Activated CD4-positive, alpha-beta T cell treated with anti-CD3 and anti-CD28 coated beads for 24 hours (primary cell): ENCODE results near the gene KANSL1.
"Not testable (repeated sequence)": the region's sequence is repeated elsewhere in the genome, so short reads cannot be mapped to it uniquely, and the experiment has no call there.

Experiments used
- DNase-seq, 2 donors: peaks; one replicate each; pipeline ENCODE4 v3.0.0-alpha.2; 2020; ENCODE audit warnings: low read depth in 2 of 2

KANSL1 gene

DNA sequence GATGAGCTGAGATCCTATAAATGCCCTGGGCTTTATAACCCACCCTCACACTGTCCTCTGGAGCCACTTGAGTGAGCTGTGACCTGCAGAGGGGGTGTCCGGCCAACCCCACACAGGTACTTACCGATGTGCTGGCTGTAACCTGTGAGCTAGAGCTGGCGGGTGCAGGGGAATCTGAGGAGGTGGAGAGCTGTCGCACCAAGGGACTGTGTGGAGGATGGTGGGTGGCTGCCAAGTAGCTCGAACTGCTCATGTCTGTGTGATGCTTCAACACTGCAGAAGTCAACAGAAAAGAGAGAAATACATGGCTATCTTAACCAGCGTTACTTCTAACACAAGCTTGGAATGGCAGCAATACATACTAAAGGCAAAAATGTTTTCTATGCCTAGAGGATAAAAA is 154.8 kb downstream of the KANSL1 start:
- no peak for DNase-seq

DNA sequence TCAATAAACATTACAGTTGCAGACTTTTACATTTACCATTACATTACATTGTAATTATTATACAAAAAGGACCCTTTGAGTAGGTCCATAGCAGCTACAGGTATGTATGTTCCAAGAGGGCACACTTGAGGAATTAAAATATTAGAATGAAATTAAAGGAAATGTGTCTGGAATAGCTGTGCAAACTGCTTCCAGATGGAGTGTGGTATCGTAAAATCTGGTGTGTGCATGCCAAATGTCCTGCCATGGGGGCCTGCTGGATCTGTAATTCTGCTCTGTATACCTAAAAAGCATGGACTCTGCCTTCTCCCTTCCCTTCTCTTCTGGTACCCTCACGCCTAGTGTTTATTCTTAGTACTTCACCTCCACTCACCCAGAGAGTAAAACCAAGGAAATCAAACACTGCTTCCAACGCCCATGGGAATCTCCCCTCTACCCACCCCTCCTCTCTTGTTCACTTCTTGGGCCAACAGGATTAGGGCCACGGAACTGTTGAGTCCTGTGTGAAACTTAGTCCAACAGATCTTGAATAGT is 155.4 kb downstream of the KANSL1 start:
- no peak for DNase-seq

DNA sequence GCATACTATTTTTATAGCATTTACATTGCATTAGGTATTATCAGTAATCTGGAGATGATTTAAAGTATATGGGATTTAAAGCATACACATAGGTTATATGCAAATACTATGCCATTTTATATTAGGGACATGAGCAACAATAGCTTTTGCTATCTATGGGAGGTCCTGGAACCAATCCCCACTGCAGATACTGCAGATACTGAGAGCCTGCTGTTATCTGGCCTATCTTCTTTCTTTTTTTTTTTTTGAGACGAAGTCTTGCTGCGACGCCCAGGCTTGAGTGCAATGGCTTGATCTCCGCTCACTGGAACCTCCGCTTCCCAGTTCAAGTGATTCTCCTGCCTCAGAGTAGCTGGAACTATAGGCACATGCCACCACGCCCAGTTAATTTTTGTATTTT is 156.7 kb downstream of the KANSL1 start:
- DNase-seq = no peak

DNA sequence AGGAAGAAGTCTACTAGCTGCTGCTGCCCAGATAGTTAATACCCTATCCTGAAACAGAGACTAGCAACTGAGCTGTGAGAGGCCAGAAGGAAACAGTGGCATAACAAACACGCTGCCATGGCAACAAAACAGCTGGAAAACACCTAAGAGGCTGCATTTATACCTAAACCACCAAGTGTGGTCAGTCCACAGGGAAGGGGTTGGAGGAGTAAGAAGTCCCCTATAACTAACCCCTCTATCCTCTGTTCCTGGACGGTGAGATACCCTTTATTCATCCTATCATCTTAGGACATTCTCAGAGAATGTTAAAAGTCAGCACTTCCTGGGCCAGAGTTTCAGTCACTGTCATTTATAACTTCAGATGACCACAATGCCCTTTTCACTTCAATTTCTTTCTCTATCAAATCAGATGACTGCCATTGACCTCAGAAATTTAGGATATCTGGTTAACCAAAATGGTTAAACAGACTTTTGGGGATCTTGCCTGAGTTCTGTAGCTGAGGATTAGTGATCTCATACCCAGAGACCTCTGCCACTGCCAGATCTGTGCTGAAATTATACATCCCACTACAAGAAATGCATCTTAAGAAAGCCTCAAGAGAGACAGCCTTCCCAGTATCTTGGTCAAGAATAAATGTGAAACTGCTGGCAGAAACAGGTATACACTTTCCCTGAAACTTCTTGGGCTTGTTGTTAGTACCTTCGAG is 158.0 kb downstream of the KANSL1 start:
- no peak for DNase-seq

DNA sequence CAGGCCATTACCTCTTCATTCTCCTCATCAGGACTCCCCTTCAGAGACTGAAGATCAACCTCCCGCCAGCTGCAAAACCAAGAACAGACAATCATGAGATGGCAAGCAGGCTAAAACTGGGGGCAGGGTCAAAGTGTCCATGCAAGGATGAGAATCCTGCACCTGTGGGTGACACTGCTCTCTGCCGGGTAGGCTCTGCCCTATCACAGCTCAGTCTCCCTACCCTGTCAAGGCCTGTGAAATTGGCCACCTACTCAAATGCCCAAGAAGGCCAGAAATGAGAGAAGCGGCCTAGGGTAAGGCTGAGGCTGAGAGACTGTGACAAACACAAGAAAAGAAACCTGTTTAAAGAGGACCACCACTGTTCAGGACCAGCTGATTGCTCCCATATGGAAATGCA is 159.8 kb downstream of the KANSL1 start:
- no peak for DNase-seq

DNA sequence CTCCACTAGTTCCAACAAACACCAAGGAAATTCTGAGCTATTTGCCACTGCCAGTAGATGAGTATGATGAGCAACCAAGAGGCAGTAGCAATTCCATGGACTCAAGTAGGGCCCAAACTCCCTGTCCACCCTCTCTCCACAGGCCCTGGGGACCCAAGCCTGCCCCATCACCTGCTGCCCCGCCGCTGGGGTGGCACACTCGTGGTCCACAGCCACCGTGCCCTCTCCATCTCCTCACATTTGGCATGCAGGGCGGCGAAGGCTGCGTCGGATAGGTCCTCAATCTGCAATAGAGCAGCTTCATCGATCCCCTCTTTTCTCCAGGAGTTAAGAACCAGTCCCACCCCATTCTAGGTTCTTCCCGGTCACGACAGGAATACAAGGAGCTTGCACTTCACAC is 160.3 kb downstream of the KANSL1 start:
- DNase-seq = no peak

DNA sequence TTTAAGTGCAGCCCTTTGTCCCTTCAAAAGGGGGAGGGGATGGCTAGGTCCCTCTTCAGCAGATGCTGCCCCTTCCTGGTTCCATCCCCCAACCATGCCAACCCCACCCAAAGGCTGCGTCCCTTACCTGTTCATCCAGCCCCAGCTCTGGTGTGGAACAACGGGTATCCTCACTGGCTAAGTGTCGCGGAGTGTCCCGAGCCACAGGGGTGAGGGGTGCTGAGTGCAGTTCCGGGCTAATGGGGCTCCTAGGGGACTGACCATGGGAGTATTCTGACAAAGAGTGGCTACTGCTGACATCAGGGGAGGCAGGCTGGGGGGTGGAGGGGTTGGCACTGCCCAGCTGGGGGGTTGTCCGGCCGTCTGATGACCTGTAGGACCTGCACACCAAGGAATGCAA is 161.3 kb downstream of the KANSL1 start:
- no peak for DNase-seq

DNA sequence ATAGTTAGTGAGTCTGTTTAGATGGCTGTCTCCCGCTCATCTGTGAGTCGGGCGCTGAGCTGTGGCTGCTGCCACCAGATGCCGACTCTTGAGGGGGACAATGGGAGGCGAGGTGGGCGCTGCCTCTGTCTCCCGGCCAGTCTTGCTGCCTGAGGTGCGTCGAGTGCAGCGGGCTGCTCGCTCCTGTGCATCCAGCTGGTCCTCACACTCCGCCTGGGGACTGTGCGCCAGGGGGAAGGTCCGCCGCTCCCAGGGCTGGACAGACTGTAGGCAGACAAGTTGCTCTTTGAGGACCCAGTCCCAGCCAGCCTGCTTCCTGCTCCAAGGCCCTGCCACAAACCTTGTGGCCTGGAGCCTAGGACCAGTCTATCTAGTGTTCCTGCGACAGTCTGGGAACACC is 161.8 kb downstream of the KANSL1 start:
- DNase-seq = no peak

DNA sequence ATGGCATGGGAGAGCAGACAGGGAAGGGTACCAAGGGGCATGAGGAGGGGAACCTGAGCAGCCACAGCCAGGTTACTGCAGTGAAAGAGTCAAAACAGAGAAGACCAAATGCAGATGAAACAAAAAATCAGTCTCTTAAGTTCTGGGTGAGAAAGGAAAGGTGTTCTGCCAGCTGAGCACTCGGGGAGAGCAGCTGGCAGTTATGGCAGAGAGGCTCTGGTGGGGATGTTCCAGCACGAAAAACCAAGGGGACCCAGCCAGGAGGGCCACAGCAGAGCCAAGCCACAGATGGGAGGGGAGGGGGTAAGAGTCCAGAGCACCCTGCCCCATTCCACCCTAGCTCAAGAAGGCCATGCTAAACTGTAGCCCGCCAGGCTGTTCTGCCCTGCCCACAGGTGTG is 162.5 kb downstream of the KANSL1 start:
- DNase-seq = no peak

DNA sequence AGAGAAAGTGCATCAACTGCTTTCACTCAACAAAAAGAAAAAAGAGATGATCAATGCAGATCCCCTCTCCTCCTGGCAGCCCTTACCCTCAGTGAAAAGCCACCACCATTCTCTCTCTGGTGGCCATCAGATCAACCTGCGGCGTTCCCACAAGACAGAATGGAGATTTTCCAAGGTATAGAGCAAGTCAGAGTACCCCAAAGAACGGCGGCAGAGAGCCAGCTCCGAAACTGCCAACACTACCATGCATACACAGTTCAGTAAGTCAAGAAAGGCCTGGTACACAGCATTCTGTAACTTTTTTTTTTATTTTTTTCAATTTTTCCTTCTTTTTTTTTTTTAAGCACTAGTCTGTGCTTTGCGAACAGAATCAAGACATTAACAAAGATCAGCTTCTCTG is 163.6 kb downstream of the KANSL1 start:
- DNase-seq = no peak

DNA sequence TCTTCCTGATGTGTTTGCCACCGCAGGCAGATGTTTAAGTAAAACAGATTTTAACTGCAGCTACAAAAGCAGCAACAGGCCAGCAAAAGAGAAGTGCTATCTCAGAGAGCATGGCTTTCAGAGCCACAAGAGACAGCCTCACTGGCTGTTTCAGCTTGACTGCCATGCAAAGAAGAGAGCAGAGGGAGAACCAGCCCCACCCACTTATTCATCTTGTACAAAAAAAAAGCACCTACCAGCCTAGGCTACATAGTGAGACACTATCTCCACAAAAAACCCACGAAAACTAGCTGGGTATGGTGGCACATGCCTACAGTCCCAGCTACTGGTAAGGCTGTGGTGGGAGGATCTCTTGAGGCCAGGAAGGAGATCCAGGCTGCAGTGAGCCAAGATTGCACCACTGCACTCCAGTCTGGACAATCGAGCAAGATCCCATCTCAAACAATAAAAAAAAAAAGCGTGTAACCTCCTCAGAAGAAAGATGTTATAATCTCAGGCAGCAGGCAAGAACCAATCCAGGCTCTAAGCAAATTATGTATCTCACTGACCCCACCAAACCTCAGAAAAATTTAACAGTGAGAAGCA is 164.2 kb downstream of the KANSL1 start:
- no peak for DNase-seq

DNA sequence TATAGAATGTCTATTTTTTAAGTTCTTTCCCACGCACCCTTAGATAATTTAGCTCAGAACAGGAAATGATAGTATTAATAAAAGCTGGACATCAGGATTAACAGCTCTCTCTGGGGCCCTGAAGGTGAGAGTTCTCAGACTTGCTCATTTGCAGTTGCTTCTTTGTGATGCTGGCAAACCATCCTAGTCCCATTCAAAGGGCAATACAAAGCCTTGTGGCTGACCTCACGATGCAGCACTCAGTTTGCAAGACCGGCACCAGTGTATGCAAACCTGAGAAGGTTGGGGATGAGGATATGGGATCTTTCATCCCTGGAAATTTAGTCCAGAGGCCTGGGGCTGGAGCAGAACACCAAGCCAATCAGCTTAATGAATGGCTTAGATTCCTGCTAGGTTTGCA is 164.9 kb downstream of the KANSL1 start:
- DNase-seq = no peak

DNA sequence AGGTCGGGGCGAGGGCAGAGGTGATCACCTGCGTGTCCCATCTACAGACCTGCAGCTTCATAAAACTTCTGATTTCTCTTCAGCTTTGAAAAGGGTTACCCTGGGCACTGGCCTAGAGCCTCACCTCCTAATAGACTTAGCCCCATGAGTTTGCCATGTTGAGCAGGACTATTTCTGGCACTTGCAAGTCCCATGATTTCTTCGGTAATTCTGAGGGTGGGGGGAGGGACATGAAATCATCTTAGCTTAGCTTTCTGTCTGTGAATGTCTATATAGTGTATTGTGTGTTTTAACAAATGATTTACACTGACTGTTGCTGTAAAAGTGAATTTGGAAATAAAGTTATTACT is 165.3 kb downstream of the KANSL1 start:
- no peak for DNase-seq

DNA sequence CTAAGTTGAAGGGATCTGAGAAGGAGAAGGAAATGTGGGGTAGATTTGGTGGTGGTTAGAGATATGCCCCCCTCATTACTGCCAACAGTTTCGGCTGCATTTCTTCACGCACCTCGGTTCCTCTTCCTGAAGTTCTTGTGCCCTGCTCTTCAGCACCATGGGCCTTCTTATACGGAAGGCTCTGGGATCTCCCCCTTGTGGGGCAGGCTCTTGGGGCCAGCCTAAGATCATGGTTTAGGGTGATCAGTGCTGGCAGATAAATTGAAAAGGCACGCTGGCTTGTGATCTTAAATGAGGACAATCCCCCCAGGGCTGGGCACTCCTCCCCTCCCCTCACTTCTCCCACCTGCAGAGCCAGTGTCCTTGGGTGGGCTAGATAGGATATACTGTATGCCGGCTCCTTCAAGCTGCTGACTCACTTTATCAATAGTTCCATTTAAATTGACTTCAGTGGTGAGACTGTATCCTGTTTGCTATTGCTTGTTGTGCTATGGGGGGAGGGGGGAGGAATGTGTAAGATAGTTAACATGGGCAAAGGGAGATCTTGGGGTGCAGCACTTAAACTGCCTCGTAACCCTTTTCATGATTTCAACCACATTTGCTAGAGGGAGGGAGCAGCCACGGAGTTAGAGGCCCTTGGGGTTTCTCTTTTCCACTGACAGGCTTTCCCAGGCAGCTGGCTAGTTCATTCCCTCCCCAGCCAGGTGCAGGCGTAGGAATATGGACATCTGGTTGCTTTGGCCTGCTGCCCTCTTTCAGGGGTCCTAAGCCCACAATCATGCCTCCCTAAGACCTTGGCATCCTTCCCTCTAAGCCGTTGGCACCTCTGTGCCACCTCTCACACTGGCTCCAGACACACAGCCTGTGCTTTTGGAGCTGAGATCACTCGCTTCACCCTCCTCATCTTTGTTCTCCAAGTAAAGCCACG is 165.9 kb downstream of the KANSL1 start:
- DNase-seq = no peak

DNA sequence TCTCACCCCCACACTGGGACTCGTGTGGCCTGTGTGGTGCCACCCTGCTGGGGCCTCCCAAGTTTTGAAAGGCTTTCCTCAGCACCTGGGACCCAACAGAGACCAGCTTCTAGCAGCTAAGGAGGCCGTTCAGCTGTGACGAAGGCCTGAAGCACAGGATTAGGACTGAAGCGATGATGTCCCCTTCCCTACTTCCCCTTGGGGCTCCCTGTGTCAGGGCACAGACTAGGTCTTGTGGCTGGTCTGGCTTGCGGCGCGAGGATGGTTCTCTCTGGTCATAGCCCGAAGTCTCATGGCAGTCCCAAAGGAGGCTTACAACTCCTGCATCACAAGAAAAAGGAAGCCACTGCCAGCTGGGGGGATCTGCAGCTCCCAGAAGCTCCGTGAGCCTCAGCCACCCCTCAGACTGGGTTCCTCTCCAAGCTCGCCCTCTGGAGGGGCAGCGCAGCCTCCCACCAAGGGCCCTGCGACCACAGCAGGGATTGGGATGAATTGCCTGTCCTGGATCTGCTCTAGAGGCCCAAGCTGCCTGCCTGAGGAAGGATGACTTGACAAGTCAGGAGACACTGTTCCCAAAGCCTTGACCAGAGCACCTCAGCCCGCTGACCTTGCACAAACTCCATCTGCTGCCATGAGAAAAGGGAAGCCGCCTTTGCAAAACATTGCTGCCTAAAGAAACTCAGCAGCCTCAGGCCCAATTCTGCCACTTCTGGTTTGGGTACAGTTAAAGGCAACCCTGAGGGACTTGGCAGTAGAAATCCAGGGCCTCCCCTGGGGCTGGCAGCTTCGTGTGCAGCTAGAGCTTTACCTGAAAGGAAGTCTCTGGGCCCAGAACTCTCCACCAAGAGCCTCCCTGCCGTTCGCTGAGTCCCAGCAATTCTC is 166.8 kb downstream of the KANSL1 start:
- no peak for DNase-seq

DNA sequence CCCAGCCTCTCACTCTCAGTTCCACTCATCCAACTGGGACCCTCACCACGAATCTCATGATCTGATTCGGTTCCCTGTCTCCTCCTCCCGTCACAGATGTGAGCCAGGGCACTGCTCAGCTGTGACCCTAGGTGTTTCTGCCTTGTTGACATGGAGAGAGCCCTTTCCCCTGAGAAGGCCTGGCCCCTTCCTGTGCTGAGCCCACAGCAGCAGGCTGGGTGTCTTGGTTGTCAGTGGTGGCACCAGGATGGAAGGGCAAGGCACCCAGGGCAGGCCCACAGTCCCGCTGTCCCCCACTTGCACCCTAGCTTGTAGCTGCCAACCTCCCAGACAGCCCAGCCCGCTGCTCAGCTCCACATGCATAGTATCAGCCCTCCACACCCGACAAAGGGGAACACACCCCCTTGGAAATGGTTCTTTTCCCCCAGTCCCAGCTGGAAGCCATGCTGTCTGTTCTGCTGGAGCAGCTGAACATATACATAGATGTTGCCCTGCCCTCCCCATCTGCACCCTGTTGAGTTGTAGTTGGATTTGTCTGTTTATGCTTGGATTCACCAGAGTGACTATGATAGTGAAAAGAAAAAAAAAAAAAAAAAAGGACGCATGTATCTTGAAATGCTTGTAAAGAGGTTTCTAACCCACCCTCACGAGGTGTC is 167.6 kb downstream of the KANSL1 start:
- DNase-seq = no peak

DNA sequence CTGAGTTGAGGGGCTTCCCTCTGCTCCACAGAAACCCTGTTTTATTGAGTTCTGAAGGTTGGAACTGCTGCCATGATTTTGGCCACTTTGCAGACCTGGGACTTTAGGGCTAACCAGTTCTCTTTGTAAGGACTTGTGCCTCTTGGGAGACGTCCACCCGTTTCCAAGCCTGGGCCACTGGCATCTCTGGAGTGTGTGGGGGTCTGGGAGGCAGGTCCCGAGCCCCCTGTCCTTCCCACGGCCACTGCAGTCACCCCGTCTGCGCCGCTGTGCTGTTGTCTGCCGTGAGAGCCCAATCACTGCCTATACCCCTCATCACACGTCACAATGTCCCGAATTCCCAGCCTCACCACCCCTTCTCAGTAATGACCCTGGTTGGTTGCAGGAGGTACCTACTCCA is 168.2 kb downstream of the KANSL1 start:
- DNase-seq = no peak

DNA sequence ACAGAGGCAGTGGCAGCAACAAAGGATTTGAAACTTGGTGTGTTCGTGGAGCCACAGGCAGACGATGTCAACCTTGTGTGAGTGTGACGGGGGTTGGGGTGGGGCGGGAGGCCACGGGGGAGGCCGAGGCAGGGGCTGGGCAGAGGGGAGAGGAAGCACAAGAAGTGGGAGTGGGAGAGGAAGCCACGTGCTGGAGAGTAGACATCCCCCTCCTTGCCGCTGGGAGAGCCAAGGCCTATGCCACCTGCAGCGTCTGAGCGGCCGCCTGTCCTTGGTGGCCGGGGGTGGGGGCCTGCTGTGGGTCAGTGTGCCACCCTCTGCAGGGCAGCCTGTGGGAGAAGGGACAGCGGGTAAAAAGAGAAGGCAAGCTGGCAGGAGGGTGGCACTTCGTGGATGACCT is 168.6 kb downstream of the KANSL1 start:
- DNase-seq = no peak

DNA sequence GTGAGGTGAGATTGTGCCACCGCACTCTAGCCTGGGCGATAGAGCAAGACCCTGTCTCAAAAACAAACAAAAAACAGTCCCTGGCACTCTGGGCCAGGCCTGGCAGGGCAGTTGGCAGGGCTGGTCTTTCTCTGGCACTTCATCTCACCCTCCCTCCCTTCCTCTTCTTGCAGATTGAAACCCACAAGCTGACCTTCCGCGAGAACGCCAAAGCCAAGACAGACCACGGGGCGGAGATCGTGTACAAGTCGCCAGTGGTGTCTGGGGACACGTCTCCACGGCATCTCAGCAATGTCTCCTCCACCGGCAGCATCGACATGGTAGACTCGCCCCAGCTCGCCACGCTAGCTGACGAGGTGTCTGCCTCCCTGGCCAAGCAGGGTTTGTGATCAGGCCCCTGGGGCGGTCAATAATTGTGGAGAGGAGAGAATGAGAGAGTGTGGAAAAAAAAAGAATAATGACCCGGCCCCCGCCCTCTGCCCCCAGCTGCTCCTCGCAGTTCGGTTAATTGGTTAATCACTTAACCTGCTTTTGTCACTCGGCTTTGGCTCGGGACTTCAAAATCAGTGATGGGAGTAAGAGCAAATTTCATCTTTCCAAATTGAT is 169.3 kb downstream of the KANSL1 start:
- no peak for DNase-seq

DNA sequence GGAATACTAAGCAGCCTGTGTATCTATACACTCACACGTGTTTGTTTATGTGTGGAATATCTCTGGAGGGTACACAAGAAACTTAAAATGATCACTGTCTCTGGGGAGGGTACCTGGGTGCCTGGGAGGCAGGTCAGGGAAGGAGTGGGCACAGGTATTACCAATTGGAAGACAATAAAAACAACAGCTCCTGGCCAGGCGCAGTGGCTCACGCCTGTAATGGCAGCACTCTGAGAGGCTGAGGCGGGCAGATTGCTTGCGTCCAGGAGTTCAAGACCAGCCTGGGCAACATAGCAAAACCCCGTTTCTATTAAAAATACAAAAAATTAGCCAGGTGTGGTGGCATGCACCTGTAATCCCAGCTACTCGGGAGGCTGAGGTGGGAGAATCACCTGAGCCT is 169.9 kb downstream of the KANSL1 start:
- DNase-seq = not testable (repeated sequence)

DNA sequence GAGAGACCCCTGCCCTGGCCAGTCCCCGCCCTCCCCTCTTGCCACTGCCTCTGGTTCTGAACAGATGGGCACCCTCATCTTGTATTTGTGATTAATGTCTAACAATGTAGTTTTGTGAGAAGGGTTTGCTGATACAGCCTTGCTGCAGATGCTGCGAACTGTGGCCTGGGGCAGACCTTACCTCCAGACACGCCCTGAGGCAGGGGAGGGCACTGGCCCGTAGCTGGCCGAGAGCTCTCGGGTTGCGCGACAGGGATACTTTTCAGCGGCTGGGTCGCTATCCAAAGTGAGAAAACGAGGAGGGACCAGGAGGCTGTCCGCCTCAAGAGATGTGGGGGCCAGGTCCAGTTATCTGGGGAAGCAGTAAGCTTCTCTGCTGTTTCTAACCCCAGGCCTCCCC is 172.2 kb downstream of the KANSL1 start:
- DNase-seq = no peak
